T-helper 1 cell treated with Interleukin-12 subunit alpha and Interleukin-12 subunit beta and Interleukin-4 antibody, amounts not matched to agents 30 μg/mL and 1 μg/mL, for 36 hours (primary cell): ENCODE results near the gene RCBTB2.
"Not testable (repeated sequence)": the region's sequence is repeated elsewhere in the genome, so short reads cannot be mapped to it uniquely, and the experiment has no call there.

Source experiments
- H3K27ac Mint-ChIP-seq: one replicate; pipeline ENCODE4 v1.8.0; 2021; ENCODE audit warnings: mild to moderate bottlenecking, mixed read lengths
- H3K27me3 Mint-ChIP-seq: one replicate; pipeline ENCODE4 v1.8.0; 2021; ENCODE audit warnings: low read depth, mixed read lengths
- H3K36me3 Mint-ChIP-seq: one replicate; pipeline ENCODE4 v1.8.0; 2021; ENCODE audit warnings: low read depth, mixed read lengths
- H3K4me1 Mint-ChIP-seq: one replicate; pipeline ENCODE4 v1.8.0; 2021; ENCODE audit warnings: low read depth, mixed read lengths
- H3K4me3 Mint-ChIP-seq: one replicate; pipeline ENCODE4 v1.8.0; 2021; ENCODE audit warnings: mild to moderate bottlenecking, moderate library complexity, mixed read lengths
- H3K9me3 Mint-ChIP-seq: one replicate; pipeline ENCODE4 v1.8.0; 2021; ENCODE audit warnings: mixed read lengths

Gene RCBTB2

GRCh38 chr13:48532506-48533499 is at the start of gene RCBTB2:
TSS of gene RCBTB2 (minus strand) at chr13:48533080. CDS start at chr13:48521939, 11,141 bp downstream.
- Mint-ChIP-seq H3K9me3 (peaks cover 17% of the 10 kb centered on the region), H3K27ac (peak within 1 kb of the TSS; percentile 96), H3K27me3 (peaks cover 18% of the 10 kb centered on the region), H3K4me1 (peaks cover 29% of the 10 kb centered on the region), H3K4me3 (peak within 1 kb of the TSS; percentile 90), H3K36me3 (peaks cover 9% of the 10 kb centered on the region)

GRCh38 chr13:48582084-48582483 is 49.2 kb upstream of the RCBTB2 start:
- H3K27me3 Mint-ChIP-seq = peaks cover 59% of the 10 kb centered on the region
- peaks cover 10% of the 10 kb centered on the region for H3K4me1 Mint-ChIP-seq
- no peaks in the 10 kb centered on the region for H3K9me3 Mint-ChIP-seq
- H3K4me3 Mint-ChIP-seq = no peak overlapping the region
- no peak overlapping the region for H3K27ac Mint-ChIP-seq
- no peaks in the 10 kb centered on the region for H3K36me3 Mint-ChIP-seq

GRCh38 chr13:48580896-48581295 is 48.0 kb upstream of the RCBTB2 start:
- Mint-ChIP-seq H3K4me3 (no peak overlapping the region), H3K4me1 (peaks cover 3% of the 10 kb centered on the region), H3K27ac (no peak overlapping the region), H3K27me3 (peaks cover 66% of the 10 kb centered on the region), H3K36me3 (no peaks in the 10 kb centered on the region), H3K9me3 (no peaks in the 10 kb centered on the region)

GRCh38 chr13:48580185-48580803 is 47.4 kb upstream of the RCBTB2 start:
- peaks cover 1% of the 10 kb centered on the region for H3K36me3 Mint-ChIP-seq
- H3K4me1 Mint-ChIP-seq = peaks cover 3% of the 10 kb centered on the region
- no peak overlapping the region for H3K4me3 Mint-ChIP-seq
- no peak overlapping the region for H3K27ac Mint-ChIP-seq
- peaks cover 72% of the 10 kb centered on the region for H3K27me3 Mint-ChIP-seq
- no peaks in the 10 kb centered on the region for H3K9me3 Mint-ChIP-seq

- not testable (repeated sequence) for H3K36me3 Mint-ChIP-seq, H3K4me3 Mint-ChIP-seq, H3K27ac Mint-ChIP-seq, H3K4me1 Mint-ChIP-seq, H3K9me3 Mint-ChIP-seq
- peaks cover 76% of the 10 kb centered on the region for H3K27me3 Mint-ChIP-seq
These were observed 47.0 kb upstream of the RCBTB2 start for GRCh38 chr13:48579919-48580180.

DNA sequence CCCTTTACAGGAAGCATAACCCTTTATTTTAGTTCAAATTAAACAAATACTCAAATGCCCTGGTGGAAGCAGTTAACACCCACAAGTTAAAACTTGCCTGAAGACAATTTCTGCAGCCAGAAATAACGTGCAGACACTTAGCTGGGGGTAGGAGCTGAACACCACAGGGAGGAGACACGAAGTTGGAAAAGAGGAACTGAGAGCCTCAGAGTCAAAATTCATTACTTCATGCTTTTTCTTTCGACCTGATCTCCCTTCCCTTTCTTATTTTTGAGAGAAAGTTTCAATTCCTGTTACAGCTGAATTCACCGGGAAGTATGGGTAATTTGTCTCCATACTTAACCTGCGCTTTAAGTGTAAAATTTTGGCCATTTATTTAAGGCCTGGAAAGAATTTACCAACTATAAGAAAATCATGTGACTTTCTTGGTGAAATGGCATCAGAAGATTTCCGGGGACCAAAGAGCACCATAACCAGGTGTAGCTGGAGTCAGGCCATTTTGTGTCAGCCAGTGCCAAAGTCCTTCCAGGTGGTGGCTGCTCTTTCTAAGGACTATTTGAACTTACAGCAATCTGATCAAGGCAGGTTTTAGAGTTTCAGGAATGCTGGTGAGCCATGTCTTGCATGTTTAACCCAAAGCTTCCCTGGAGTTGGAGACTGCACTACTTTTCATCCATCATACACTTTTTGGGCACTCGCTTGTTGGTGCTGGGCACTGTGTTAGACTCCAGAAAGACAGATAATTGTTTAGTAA is 46.5 kb upstream of the RCBTB2 start:
- peaks cover 5% of the 10 kb centered on the region for H3K4me1 Mint-ChIP-seq
- H3K27ac Mint-ChIP-seq = no peak overlapping the region
- H3K9me3 Mint-ChIP-seq = no peaks in the 10 kb centered on the region
- no peak overlapping the region for H3K4me3 Mint-ChIP-seq
- peaks cover 1% of the 10 kb centered on the region for H3K36me3 Mint-ChIP-seq
- H3K27me3 Mint-ChIP-seq = peaks cover 74% of the 10 kb centered on the region

DNA sequence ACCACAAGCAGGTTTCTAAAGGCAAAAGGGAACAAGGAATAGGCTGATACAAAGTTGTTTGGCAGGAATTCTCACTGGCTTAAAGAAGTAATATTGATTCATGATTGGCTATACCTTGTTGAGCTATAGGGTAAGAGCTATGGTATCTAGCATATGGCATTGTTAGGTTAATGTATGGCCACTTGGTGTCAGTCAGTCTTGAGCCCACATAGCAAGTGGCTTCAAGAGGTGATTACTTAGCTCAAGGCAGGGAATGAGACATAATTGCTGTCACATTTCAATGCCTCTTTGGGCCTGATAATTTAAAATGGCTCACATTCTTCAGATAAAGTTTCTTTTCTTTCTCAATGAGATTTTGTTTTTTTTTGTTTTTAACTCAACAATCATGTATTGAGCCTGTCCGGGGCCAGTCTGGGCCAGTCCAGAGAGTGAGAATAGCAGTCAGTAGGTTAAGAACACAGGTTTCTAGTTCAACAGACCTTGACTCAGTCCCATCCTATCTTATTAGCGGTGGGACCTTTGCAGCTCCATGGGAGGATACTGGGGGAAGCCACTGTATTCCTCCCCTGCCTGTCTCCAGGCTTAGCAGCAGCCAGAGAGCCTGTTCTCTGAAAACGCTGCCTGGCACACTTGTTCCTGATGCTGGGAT is 45.8 kb upstream of the RCBTB2 start:
- H3K9me3 Mint-ChIP-seq = no peaks in the 10 kb centered on the region
- H3K27me3 Mint-ChIP-seq = peaks cover 70% of the 10 kb centered on the region

GRCh38 chr13:48576448-48577010 is 43.6 kb upstream of the RCBTB2 start:
- H3K4me1 Mint-ChIP-seq = peaks cover 14% of the 10 kb centered on the region
- peaks cover 1% of the 10 kb centered on the region for H3K36me3 Mint-ChIP-seq
- no peaks in the 10 kb centered on the region for H3K9me3 Mint-ChIP-seq
- peaks cover 56% of the 10 kb centered on the region for H3K27me3 Mint-ChIP-seq
- H3K27ac Mint-ChIP-seq = no peak overlapping the region
- no peak overlapping the region for H3K4me3 Mint-ChIP-seq

More for the DNA sequence above, 45.8 kb upstream of the RCBTB2 start:
- H3K4me1 Mint-ChIP-seq = peaks cover 10% of the 10 kb centered on the region
- peaks cover 1% of the 10 kb centered on the region for H3K36me3 Mint-ChIP-seq
- no peak overlapping the region for H3K27ac Mint-ChIP-seq
- no peak overlapping the region for H3K4me3 Mint-ChIP-seq

GRCh38 chr13:48575031-48575430 is 42.2 kb upstream of the RCBTB2 start:
- peaks cover 16% of the 10 kb centered on the region for H3K4me1 Mint-ChIP-seq
- H3K27ac Mint-ChIP-seq = no peak overlapping the region
- peaks cover 50% of the 10 kb centered on the region for H3K27me3 Mint-ChIP-seq
- H3K4me3 Mint-ChIP-seq = no peak overlapping the region
- H3K9me3 Mint-ChIP-seq = no peaks in the 10 kb centered on the region
- H3K36me3 Mint-ChIP-seq = peaks cover 1% of the 10 kb centered on the region

- H3K4me3 Mint-ChIP-seq = no peak overlapping the region
- no peak overlapping the region for H3K27ac Mint-ChIP-seq
- peaks cover 58% of the 10 kb centered on the region for H3K27me3 Mint-ChIP-seq
- H3K36me3 Mint-ChIP-seq = peaks cover 1% of the 10 kb centered on the region
- peaks cover 14% of the 10 kb centered on the region for H3K4me1 Mint-ChIP-seq
- H3K9me3 Mint-ChIP-seq = no peaks in the 10 kb centered on the region
These were observed 41.3 kb upstream of the RCBTB2 start for GRCh38 chr13:48574041-48574796.

DNA sequence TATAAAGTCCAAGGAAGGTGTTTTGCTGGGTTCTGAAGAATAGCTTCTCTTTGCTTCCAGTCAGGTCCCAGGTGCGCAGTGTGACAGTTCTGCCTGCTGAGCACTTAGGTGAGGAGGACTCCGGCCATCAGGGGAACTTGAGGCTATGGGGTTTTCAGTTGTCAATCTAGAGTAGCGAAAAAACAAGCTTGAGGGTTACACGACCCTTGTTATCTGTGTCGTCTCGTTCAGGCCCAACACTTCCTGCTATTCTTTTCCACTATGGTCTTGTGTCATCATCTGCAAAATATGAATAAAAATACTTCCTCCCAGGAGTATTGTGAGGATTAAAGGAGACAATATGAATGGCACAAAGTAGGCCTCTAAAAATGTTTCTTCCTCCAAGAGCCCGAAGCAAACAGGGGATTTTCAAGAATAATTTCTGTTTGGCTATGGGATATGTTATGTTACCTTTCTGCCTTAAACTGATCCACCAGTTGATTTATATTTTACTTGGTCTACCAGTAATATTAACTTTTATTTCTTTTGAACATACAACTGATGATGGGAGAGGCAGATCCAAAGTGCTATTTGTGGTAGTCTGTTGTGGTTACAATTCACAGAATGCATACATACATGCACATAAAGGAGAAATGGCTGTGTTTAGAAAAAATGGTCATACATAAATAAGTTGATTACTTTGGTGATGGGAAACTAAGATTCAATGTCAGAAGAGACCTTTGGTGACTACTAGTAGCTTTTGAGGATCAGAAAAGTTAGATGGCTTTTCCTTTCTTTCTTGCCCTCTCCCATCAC is 40.5 kb upstream of the RCBTB2 start:
- Mint-ChIP-seq H3K9me3 (no peaks in the 10 kb centered on the region), H3K4me3 (no peak overlapping the region), H3K36me3 (peaks cover 1% of the 10 kb centered on the region), H3K4me1 (peaks cover 14% of the 10 kb centered on the region), H3K27ac (no peak overlapping the region), H3K27me3 (peaks cover 66% of the 10 kb centered on the region)

- no peak overlapping the region for H3K4me3 Mint-ChIP-seq
- H3K27me3 Mint-ChIP-seq = peaks cover 69% of the 10 kb centered on the region
- H3K4me1 Mint-ChIP-seq = peaks cover 14% of the 10 kb centered on the region
- peaks cover 1% of the 10 kb centered on the region for H3K36me3 Mint-ChIP-seq
- no peak overlapping the region for H3K27ac Mint-ChIP-seq
- H3K9me3 Mint-ChIP-seq = no peaks in the 10 kb centered on the region
These were observed 38.4 kb upstream of the RCBTB2 start for GRCh38 chr13:48571126-48571913.
